Right cardiac atrium (tissue), 5 donors: ENCODE data around the gene THOP1. TPM values are rescaled to one million over a fixed set of nuclear protein-coding genes. Genes with fewer than 3 reads are reported as not detected.

Source experiments
- ATAC-seq, 2 donors: fragments of 200-7000 bp; cut with Tn5 transposase; one replicate each; pipeline versions ENCODE4 v1.8.0 to v1.9.1; 2020; ENCODE audit warnings: moderate library complexity in 2 of 2, mild to moderate bottlenecking in 1 of 2
- DNase-seq, 3 donors: peaks; one replicate each; pipeline ENCODE4 v3.0.0-alpha.2; 2020
- H3K27ac ChIP-seq: one replicate; pipeline ENCODE4 v1.5.1; 2013; ENCODE audit warnings: mild to moderate bottlenecking, low read length, control low read depth, moderate library complexity
- H3K27me3 ChIP-seq: one replicate; pipeline ENCODE4 v1.6.1; 2013; ENCODE audit not compliant: control insufficient read depth, insufficient read depth
- H3K4me1 ChIP-seq: one replicate; pipeline ENCODE4 v1.6.1; 2013; ENCODE audit warnings: low read length; ENCODE audit not compliant: control insufficient read depth, insufficient read depth
- H3K4me3 ChIP-seq: one replicate; pipeline ENCODE4 v1.5.1; 2013; ENCODE audit warnings: low read length, control low read depth
- H3K9me3 ChIP-seq: one replicate; pipeline ENCODE4 v1.6.1; 2013; ENCODE audit warnings: low read length; ENCODE audit not compliant: control insufficient read depth
- WGBS: extraction: QIAGEN DNeasy Blood & Tissue Kit; methylation state at CpG from one replicate; pipeline ENCODE4 v1.1.7; 2013; 5-methylcytosine and 5-hydroxymethylcytosine counted together
- intact Hi-C, 4 donors: fragments of 100-400 bp; cut with DNase I; formaldehyde crosslinking; loops; one replicate each; pipeline versions ENCODE4 v1.11.0 to v1.14.0; 2022 to 2023
- polyA plus RNA-seq: library from polyadenylated mRNA; stranded (reverse); fragments of 200-250 nt; gene quantifications from one replicate; pipeline ENCODE4 v1.2.3, GENCODE V29; 2013
- total RNA-seq, 4 donors: library from RNA; stranded (reverse); fragmentation: NEBNext Ultra II Directional; extraction: Animal tissue kit (Norgen Biotek cat#: 25700); gene quantifications; one replicate each; pipeline ENCODE4 v1.2.1, GENCODE V29; 2021
- donor health status: healthy with polysubstance abuse.
- donor health status: DM: no; HTN: yes; CAD: no.
- donor health status: DM: no; HTN: no; CAD: no.
- donor health status: DM: no; HTN: yes; CAD: no; lungs with severe emphysema.
- donor health status: DM: yes; HTN: yes; CAD: no.

The THOP1 gene
- total and polyA plus RNA-seq, 5 donors, result 41.4 to 69.4 (median 57.3) TPM

DNA sequence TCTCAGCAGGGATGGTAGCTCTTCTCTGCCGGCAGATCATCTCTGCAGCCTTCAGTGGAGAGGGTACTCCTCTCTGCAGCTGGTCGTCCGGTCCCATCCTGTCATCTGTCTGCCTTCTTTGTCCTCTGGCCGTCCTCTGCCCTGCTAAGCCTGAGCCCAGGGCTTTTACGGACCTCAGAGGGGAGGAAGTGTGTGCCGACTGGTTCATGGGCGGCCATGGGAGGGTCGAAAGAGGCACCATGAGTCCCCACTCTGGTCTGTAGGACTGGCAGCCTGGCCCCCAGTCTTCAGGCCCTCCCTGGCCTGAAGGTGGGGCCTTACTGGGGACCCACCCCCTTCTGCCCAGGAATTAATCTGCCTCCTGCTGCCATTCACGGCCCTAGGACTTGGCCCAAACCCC is 38.3 kb downstream of the THOP1 start:
- Histone ChIP-seq H3K27me3 (no peaks in the 10 kb centered on the region), H3K27ac (no peak overlapping the region), H3K4me3 (no peak overlapping the region), H3K4me1 (peaks cover 2% of the 10 kb centered on the region), H3K9me3 (no peaks in the 10 kb centered on the region)
- ATAC-seq, result no peak
- intact Hi-C loops, result no loop called here
- DNase-seq, result peak in 1 of 3 donors; percentile 33
- 71% methylated on average over 9 of the region's 9 CpGs for WGBS

DNA sequence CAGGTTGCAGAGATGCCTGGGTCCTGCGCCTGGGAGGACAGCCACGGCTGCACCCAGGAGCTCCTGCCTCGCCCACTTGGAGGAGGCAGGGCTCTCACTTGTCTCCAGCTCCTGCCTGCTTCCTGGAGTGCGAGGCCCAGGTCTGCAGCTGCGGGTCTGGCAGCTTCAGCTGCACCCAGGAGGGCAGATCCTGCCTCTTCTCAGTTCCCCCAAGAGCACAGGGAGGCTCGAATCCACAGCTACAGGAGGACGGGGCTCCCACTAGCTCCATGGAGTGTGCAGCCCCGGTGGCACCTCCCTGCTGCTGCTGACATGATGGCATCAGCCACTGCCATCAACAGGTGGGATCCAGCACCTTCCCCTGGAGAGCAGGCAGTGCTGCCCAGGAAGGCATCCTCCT is 38.8 kb downstream of the THOP1 start:
- peaks cover 2% of the 10 kb centered on the region for H3K4me1 ChIP-seq
- H3K27me3 ChIP-seq, result no peaks in the 10 kb centered on the region
- intact Hi-C loops, result no loop called here
- ATAC-seq (no peak), DNase-seq (no peak)
- no peak overlapping the region for H3K4me3 ChIP-seq
- 75% methylated on average over 8 of the region's 8 CpGs for WGBS
- no peak overlapping the region for H3K27ac ChIP-seq
- no peaks in the 10 kb centered on the region for H3K9me3 ChIP-seq

DNA sequence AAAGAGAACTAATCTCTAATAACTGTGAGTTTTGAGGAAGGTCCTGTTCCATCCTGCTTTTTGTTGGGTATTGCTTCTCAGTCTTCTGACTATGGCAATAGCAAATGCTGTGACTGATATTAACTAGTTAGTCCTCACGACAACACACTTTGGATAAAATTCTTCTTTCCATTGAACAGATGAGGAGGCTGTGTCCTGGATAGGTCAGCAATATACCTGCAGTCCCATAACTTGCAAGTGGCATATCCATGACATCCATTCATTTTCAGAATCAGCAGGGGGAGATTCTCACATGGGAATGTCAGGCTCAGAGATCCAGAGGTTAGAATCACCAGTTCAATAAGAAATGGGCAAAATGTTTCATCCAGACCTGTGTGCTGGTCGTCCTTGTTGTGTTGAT is 41.7 kb downstream of the THOP1 start:
- intact Hi-C loops, result no loop called here
- whole genome bisulfite sequencing, result 98% methylated on average over 2 of the region's 2 CpGs
- DNase-seq (no peak), ATAC-seq (no peak)
- H3K27ac ChIP-seq, result no peak overlapping the region
- H3K4me3 ChIP-seq, result no peak overlapping the region
- H3K9me3 ChIP-seq, result no peaks in the 10 kb centered on the region
- H3K4me1 ChIP-seq, result no peaks in the 10 kb centered on the region
- H3K27me3 ChIP-seq, result no peaks in the 10 kb centered on the region

DNA sequence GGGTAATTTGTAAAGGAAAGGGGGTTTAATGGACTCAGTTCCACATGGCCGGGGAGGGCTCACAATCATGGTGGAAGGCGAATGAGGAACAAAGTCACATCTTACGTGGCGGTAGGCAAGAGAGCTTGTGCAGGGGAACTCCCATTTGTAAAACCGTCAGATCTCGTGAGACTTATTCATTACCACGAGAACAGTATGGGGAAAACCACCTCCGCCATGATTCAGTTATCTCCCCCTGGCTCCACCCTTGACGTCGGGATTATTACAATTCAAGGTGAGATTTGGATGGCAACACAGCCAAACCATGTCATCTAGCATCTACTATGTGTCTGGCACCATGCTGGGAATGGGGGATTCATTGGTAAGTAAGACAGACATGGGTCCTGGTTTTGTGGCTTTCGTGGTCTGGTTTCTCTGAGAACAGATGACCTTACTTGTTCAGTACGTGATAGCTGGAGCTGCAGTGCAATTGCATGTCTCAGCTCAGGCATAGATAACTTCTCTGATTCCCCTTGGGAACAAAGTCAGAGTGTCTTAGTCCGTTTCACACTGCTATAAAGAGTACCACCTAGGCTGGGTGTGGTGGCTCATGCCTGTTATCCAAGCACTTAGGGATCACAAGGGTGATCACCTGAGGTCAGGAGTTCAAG is 42.7 kb downstream of the THOP1 start:
- intact Hi-C loops, result no loop called here
- H3K27ac ChIP-seq, result no peak overlapping the region
- H3K4me1 ChIP-seq, result no peaks in the 10 kb centered on the region
- WGBS, result 94% methylated on average over 13 of the region's 13 CpGs
- no peaks in the 10 kb centered on the region for H3K27me3 ChIP-seq
- peaks cover 8% of the 10 kb centered on the region for H3K9me3 ChIP-seq
- H3K4me3 ChIP-seq, result no peak overlapping the region
- ATAC-seq (no peak), DNase-seq (no peak)

DNA sequence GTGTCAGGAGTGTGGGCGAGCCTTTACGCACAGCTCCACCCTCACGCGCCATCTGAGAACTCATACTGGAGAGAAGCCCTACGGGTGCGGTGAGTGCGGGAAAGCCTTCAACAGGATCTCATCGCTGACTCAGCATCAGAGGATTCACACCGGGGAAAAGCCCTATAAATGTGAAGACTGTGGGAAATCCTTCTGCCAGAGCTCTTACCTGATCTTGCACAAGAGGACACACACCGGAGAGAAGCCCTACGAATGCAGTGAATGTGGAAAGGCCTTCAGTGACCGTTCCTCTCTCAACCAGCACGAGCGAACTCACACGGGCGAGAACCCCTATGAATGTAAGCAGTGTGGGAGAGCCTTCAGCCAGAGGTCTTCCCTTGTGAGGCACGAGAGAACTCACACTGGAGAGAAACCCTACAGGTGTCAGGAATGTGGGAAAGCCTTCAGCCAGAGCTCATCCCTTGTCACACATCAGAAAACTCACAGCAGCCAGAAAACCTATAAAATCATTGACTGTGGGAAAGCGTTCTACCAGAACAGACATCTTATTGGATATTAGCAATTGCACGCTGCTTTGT is 49.1 kb downstream of the THOP1 start:
- intact Hi-C loops, result no loop called here
- H3K27me3 ChIP-seq, result no peaks in the 10 kb centered on the region
- 98% methylated on average over 19 of the region's 19 CpGs for WGBS
- peaks cover 28% of the 10 kb centered on the region for H3K9me3 ChIP-seq
- DNase-seq, result no peak
- H3K4me3 ChIP-seq, result no peak overlapping the region
- no peak overlapping the region for H3K27ac ChIP-seq
- ATAC-seq, result no peak
- no peaks in the 10 kb centered on the region for H3K4me1 ChIP-seq

DNA sequence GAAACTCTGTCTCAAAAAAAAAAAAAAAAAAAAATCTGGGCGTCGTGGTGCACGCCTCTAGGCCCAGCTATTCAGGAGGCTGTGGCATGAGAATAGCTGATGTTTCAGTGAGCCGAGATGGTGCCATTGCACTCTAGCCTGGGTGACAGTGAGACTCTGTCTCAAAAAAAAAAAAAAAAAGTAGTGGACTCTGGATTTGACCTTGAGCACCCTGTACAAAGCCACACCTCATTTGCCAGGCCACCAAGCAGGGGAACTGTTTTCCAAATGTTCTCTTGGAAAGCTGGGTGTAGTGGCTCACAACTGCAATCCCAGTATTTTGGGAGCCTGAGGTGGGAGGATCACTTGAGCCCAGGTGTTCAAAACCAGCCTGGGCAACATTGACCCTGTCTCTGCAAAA is 52.1 kb downstream of the THOP1 start:
- intact Hi-C loops, result no loop called here
- Histone ChIP-seq H3K4me3 (no peak overlapping the region), H3K9me3 (peaks cover 25% of the 10 kb centered on the region), H3K4me1 (peaks cover 4% of the 10 kb centered on the region), H3K27ac (no peak overlapping the region), H3K27me3 (no peaks in the 10 kb centered on the region)
- DNase-seq (no peak), ATAC-seq (no peak)
- WGBS, result 88% methylated on average over 4 of the region's 4 CpGs

DNA sequence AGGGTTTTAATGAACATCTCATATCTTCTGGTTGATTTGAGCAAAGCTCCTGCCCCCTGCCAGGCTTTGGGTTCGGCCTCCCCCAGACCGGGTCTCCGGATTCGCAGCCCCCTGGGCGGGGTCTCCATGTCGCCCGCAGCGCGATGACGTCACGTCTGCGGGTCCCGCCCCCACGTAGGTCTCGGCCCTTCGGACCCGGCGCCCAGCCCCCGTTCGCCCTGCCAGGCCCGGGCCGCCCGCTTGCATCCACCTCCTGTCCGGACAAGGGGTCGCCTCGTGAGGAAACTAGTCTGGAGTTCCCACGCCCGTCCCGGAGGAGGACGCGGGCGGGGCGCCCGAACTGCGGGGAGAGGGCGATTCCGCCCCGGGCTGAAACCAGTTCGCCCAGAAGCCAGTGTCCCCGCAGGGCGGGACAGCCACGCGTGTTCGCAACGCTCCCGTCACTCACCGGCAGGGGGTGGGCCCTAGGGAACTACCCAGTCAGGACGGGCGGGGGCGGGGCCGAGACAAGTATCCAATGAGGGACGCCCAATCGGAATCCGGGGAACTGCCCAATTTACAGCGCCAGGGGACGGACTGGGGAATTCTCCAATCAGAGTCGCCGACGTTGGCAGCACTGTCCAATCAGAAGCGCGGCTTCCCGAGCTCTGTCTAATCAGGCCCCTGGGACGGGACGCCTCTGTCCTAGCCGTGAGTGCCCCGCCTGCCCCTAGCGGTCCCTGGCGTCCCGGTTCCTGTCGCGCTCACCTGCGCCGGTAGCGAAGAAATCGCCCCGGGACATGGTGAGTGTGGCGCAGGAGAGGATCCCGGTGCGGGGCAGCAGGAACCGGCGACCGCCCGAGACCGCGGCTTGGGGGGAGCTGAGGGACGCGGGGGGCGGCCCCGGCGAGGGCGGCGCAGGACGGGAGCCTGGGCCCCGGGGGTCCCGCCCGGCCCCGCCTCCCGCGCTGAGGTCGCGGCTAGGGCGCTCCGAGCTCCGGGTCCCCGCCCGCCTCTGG is 55.8 kb downstream of the THOP1 start, which contains the start of gene ZNF555:
Gene ZNF555 (plus strand): TSS at position 682 of the 998 bp plus-strand sequence. CDS start 98 bp downstream, at position 780.
- intact Hi-C loops, result no loop called here
- ATAC-seq (peak; percentile 98 to 99), DNase-seq (peak; percentile 99 to 100 (median 100))
- under 1% methylated on average over 106 of the region's 106 CpGs for WGBS
- no peaks in the 10 kb centered on the region for H3K27me3 ChIP-seq
- no peaks in the 10 kb centered on the region for H3K9me3 ChIP-seq
- H3K4me3 ChIP-seq, result peak within 1 kb of the TSS; percentile 60
- H3K4me1 ChIP-seq, result peaks cover 9% of the 10 kb centered on the region
- H3K27ac ChIP-seq, result peak within 1 kb of the TSS; percentile 84

DNA sequence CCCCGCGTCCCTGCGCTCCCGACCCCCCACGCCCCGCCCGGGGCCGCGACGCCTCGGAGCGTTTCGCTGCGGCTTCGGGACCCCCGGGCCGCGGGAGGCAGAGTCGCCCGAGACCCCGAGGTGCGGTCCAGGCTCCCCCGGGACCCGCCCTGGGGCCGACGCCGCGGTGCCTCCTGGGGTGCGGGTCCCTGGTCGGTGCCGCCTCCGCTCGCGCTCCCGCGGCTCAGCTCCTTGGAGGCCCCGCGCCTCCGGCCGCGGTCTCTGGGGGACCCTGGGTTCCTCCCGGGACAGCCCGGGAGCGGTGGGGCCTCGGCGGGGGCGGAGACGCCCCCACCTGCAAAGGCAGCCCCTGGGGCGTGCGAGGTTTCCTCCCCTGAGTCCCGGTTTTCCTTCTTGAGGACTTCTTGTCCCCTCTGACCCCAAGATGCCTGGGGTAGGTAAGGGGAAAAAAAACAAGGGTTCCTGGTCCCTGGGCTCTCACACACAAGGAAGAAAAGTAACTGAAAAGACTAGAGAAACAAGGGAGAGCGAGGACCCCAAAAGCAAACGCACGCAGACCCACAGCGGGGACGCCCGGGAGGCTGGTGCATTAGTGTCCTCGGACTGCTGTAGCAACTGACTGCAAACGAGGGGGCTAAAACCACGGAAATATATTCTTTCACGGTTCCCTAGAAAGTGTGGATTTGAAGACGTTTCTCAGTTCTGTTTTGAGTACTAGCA is 56.7 kb downstream of the THOP1 start:
- intact Hi-C loops, result no loop called here
- peaks cover 12% of the 10 kb centered on the region for H3K4me1 ChIP-seq
- DNase-seq, result peak in 2 of 3 donors; percentile 25 to 72

DNA sequence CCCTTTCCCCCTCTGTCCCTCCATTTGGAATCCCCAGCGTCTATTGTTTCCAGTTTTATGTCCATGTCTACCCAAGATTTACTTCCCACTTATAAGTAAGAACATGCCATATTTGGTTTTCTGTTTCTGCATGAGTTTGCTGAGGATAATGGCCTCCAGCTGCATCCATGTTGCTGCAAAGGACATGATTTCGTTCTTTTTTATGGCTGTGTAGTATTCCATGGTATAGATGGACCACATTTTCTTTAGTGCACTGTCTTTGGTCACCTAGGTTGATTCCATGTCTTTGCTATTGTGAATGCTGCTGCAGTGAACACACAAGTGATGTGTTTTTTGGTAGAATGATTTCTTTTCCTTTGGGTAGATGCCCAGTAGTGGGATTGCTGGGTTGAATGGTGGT is 59.8 kb downstream of the THOP1 start:
- DNase-seq (no peak), ATAC-seq (no peak)
- intact Hi-C loops, result no loop called here
- Histone ChIP-seq H3K9me3 (peaks cover 2% of the 10 kb centered on the region), H3K4me3 (no peak overlapping the region), H3K4me1 (peaks cover 12% of the 10 kb centered on the region), H3K27ac (no peak overlapping the region), H3K27me3 (no peaks in the 10 kb centered on the region)
- 98% methylated on average over 2 of the region's 2 CpGs for WGBS

More for the DNA sequence above, 56.7 kb downstream of the THOP1 start:
- WGBS, result 3% methylated on average over 62 of the region's 62 CpGs
- Histone ChIP-seq H3K9me3 (no peaks in the 10 kb centered on the region), H3K4me3 (peak overlapping the region; percentile 59), H3K27me3 (no peaks in the 10 kb centered on the region), H3K27ac (peak overlapping the region; percentile 83)
- ATAC-seq, result no peak

DNA sequence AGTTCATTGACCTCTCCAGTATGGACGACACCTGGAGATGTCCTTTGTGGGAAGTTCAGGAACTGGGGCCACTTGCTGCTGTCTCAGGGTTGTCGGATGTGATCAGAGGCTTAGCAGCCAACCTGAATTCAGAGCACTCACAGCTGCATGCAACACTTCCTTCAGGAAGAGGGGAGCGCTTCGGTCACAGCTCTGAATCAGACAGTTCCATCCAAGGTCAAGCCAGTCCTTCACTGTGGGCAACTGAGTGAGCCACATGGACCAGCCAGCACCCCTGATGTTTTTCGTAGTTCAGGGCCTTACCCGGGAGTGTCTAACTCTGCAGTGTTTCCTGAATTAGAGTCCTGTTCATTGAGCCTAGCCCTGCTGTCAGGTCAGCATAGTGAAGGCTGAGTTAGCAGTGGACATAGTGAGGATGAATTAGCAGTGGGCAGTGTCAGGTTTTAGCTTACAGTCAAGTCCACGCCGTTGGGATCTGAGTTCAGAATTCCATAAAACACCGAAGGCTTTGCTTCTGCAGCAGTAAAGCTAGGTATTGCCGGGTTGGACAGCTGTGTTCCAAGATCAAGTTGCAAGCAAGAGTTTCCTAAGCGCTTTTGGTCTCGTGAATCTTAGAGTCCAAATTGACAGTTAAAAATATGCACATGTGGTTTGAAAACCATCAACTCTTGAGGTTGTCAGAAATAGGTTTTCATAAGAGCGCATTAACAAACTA is 61.0 kb downstream of the THOP1 start:
- H3K27ac ChIP-seq, result peak overlapping the region; percentile 2
- intact Hi-C loops, result no loop called here
- peaks cover 4% of the 10 kb centered on the region for H3K9me3 ChIP-seq
- peaks cover 12% of the 10 kb centered on the region for H3K4me1 ChIP-seq
- no peak overlapping the region for H3K4me3 ChIP-seq
- 91% methylated on average over 13 of the region's 13 CpGs for WGBS
- DNase-seq (no peak), ATAC-seq (no peak)
- no peaks in the 10 kb centered on the region for H3K27me3 ChIP-seq
